SK-N-SH (cell line): ENCODE measurements around the gene CLPSL1. TPM values are rescaled to one million over a fixed set of nuclear protein-coding genes. Genes with fewer than 3 reads are reported as not detected.
A peak's percentile ranks its signal among the peaks of the same experiment; 100 is the strongest.
"Not testable (repeated sequence)": the region's sequence is repeated elsewhere in the genome, so short reads cannot be mapped to it uniquely, and the experiment has no call there.

Experiments
- CTCF ChIA-PET: fragments of 300-600, 350-600 bp; formaldehyde crosslinking; extraction: SDS; loops from one replicate; lab custom pipeline; 2021; lab: Yijun Ruan, JAX
- POLR2A ChIA-PET: fragments of 350-600 bp; sonication (Branson Sonifier 250); formaldehyde crosslinking; extraction: SDS; loops from one replicate; lab custom pipeline; 2020; ENCODE audit warnings: antibody characterized with exemption, inconsistent platforms; lab: Yijun Ruan, JAX
- DNase-seq: peaks from one replicate; pipeline ENCODE4 v3.0.0; 2012
- H2AFZ ChIP-seq: fragments of 200-600 bp; sonication (generic); 2 replicates; pipeline ENCODE4 v1.8.1; 2016; ENCODE audit warnings: antibody characterized with exemption, mild to moderate bottlenecking, low read depth
- H3F3A ChIP-seq: fragments of 200-600 bp; sonication (generic); replicated peaks from 2 replicates; pipeline ENCODE3; 2016; ENCODE audit warnings: antibody characterized with exemption, mild to moderate bottlenecking; ENCODE audit not compliant: insufficient read depth
- H3K27ac ChIP-seq, 2 experiments: fragments of 200-500 bp in 1 of 2; fragments of 200-600 bp in 1 of 2; sonication (Bioruptor generic) in 1 of 2; sonication (generic), shearing (Covaris generic) in 1 of 2; 2 replicates each; pipeline versions ENCODE4 v1.5.1 to v1.6.1; 2014 to 2016; ENCODE audit warnings: low read depth in 2 of 2, inconsistent platforms in 1 of 2, low read length in 1 of 2, mild to moderate bottlenecking in 1 of 2, mixed read lengths in 1 of 2
- H3K27me3 ChIP-seq: fragments of 200-600 bp; sonication (generic), shearing (Covaris generic); 2 replicates; pipeline ENCODE4 v1.6.1; 2016; ENCODE audit warnings: mixed run types; ENCODE audit not compliant: insufficient read depth
- H3K36me3 ChIP-seq, 2 experiments: fragments of 200-500 bp in 1 of 2; fragments of 200-600 bp in 1 of 2; sonication (Bioruptor generic) in 1 of 2; sonication (generic) in 1 of 2; replicated peaks in 1 of 2; 2 replicates each; pipeline versions ENCODE3 to v1.5.1; 2014 to 2016; ENCODE audit warnings: low read length in 1 of 2, mild to moderate bottlenecking in 1 of 2; ENCODE audit not compliant: insufficient read depth in 2 of 2, control insufficient read depth in 1 of 2
- H3K4me1 ChIP-seq, 2 experiments: fragments of 200-500 bp in 1 of 2; fragments of 200-600 bp in 1 of 2; sonication (Bioruptor generic) in 1 of 2; sonication (generic), shearing (Covaris generic) in 1 of 2; 2 replicates each; pipeline versions ENCODE4 v1.5.1 to v1.6.1; 2014 to 2016; ENCODE audit warnings: low read depth in 1 of 2, low read length in 1 of 2, mixed run types in 1 of 2; ENCODE audit not compliant: insufficient read depth in 2 of 2, control insufficient read depth in 1 of 2
- H3K4me2 ChIP-seq: fragments of 200-600 bp; sonication (generic), shearing (Covaris generic); 2 replicates; pipeline ENCODE4 v1.6.1; 2017; ENCODE audit warnings: mixed run types
- H3K4me3 ChIP-seq, 2 experiments: fragments of 200-500 bp in 1 of 2; fragments of 200-600 bp in 1 of 2; sonication (Bioruptor generic) in 1 of 2; sonication (generic), shearing (Covaris generic) in 1 of 2; 2 replicates each; pipeline versions ENCODE4 v1.5.1 to v1.8.1; 2014 to 2016; ENCODE audit warnings: low read depth in 2 of 2, inconsistent platforms in 1 of 2, low read length in 1 of 2, mild to moderate bottlenecking in 1 of 2, mixed read lengths in 1 of 2, moderate library complexity in 1 of 2
- H3K79me2 ChIP-seq: fragments of 200-600 bp; sonication (generic); 2 replicates; pipeline ENCODE4 v1.8.1; 2017; ENCODE audit warnings: mild to moderate bottlenecking; ENCODE audit not compliant: insufficient read depth
- H3K9ac ChIP-seq: fragments of 200-600 bp; sonication (generic); 2 replicates; pipeline ENCODE4 v1.6.1; 2017; ENCODE audit warnings: mixed run types
- H3K9me2 ChIP-seq: fragments of 200-600 bp; sonication (generic); 2 replicates; pipeline ENCODE4 v1.6.1; 2017; ENCODE audit warnings: mixed run types
- H3K9me3 ChIP-seq: fragments of 200-600 bp; sonication (generic); 2 replicates; pipeline ENCODE4 v1.6.1; 2017; ENCODE audit warnings: mixed run types, mild to moderate bottlenecking, moderate library complexity
- H4K20me1 ChIP-seq: fragments of 200-600 bp; sonication (generic); 2 replicates; pipeline ENCODE4 v1.6.1; 2017; ENCODE audit warnings: mild to moderate bottlenecking, mixed run types; ENCODE audit not compliant: insufficient read depth
- ELF1 ChIP-seq: IDR thresholded peaks from 2 replicates; pipeline ENCODE4 v1.4.0; 2012
- FOSL2 ChIP-seq: IDR thresholded peaks from 2 replicates; pipeline ENCODE4 v1.4.0; 2012; ENCODE audit warnings: low read depth, mild to moderate bottlenecking, moderate library complexity, borderline replicate concordance
- FOXJ3 ChIP-seq: sonication (generic); formaldehyde crosslinking; IDR thresholded peaks from 2 replicates; pipeline ENCODE4 v1.5.1; 2020; ENCODE audit warnings: mild to moderate bottlenecking, missing genetic modification reagents
- IRF3 ChIP-seq: fragments of 150-350 bp; IDR thresholded peaks from 2 replicates; pipeline ENCODE4 v1.6.1; 2016; ENCODE audit warnings: mild to moderate bottlenecking, low read depth, low read length
- MXI1 ChIP-seq: IDR thresholded peaks from 2 replicates; pipeline ENCODE4 v1.6.1; 2012; ENCODE audit warnings: mild to moderate bottlenecking, low read depth, low read length, improper control_type of control experiment
- NFIC ChIP-seq: IDR thresholded peaks from 2 replicates; pipeline ENCODE4 v1.4.0; 2012; ENCODE audit warnings: borderline replicate concordance
- REST ChIP-seq: IDR thresholded peaks from 2 replicates; pipeline ENCODE4 v1.6.1; 2012; ENCODE audit warnings: mild to moderate bottlenecking, low read depth, low read length, moderate library complexity
- RXRA ChIP-seq: IDR thresholded peaks from 2 replicates; pipeline ENCODE4 v1.4.0; 2012; ENCODE audit warnings: low read depth, mild to moderate bottlenecking, borderline replicate concordance
- SMC3 ChIP-seq: IDR thresholded peaks from 2 replicates; pipeline ENCODE4 v1.6.1; 2012; ENCODE audit warnings: low read depth, low read length, improper control_type of control experiment
- TEAD4 ChIP-seq: IDR thresholded peaks from 2 replicates; pipeline ENCODE4 v1.4.0; 2012; ENCODE audit warnings: mild to moderate bottlenecking, borderline replicate concordance; ENCODE audit not compliant: insufficient read depth
- USF2 ChIP-seq: fragments of 150-350 bp; IDR thresholded peaks from 2 replicates; pipeline ENCODE4 v1.6.1; 2017; ENCODE audit warnings: antibody characterized with exemption, low read length, low read depth, borderline replicate concordance
- YY1 ChIP-seq: IDR thresholded peaks from 2 replicates; pipeline ENCODE4 v1.4.0; 2012; ENCODE audit warnings: low read depth, mild to moderate bottlenecking
- WGBS: methylation state at CpG from one replicate; pipeline ENCODE4 v1.1.6; 2017; ENCODE audit warnings: low lambda C conversion rate; 5-methylcytosine and 5-hydroxymethylcytosine counted together
- polyA plus RNA-seq, 3 experiments: library from polyadenylated mRNA; depleted of rRNA; stranded (reverse); fragments of >200 nt; gene quantifications; 2 replicates each; pipeline ENCODE4 v1.2.3, GENCODE V29; 2012

CLPSL1 gene
- polyA plus RNA-seq, 1 of the 3 experiments (the other 2 are of a cell fraction), result not detected

- TF ChIP-seq REST (no peak), USF2 (no peak), TEAD4 (no peak), MXI1 (peak; percentile 97), NFIC (no peak), FOXJ3 (no peak)
- TF ChIP-seq, all 33 proteins: peak for 14
Measured at GRCh38 chr6:35731736-35732532, 48.9 kb upstream of the CLPSL1 start (continued).

- H3K4me1 ChIP-seq, result peaks cover 5 to 28% of the 10 kb centered on the region in 2 experiments; a peak in 2 of 4 replicates
- H3K4me2 ChIP-seq, result no peak overlapping the region
- H3K9me2 ChIP-seq, result no peaks in the 10 kb centered on the region
- ChIA-PET POLR2A (no interaction called here), CTCF (interaction anchor here (0.6 to 11.0 kb wide), 6 partner anchors 8 to 211 kb away, joined by 3 to 271 read pairs (median 3); no protein-coding TSS in a partner anchor)
- no peaks in the 10 kb centered on the region for H3F3A ChIP-seq
- no peaks in the 10 kb centered on the region for H3K9me3 ChIP-seq
- H3K36me3 ChIP-seq, result no peaks in the 10 kb centered on the region
- 98% methylated on average over 8 of the region's 8 CpGs for WGBS
- no peak for DNase-seq
- H3K27ac ChIP-seq, result no peak overlapping the region
- no peaks in the 10 kb centered on the region for H3K27me3 ChIP-seq
- no peak overlapping the region for H3K9ac ChIP-seq
- no peaks in the 10 kb centered on the region for H3K79me2 ChIP-seq
- TF ChIP-seq RXRA, result no peak
- no peak for TF ChIP-seq SMC3
- no peak for TF ChIP-seq IRF3
- TF ChIP-seq USF2, result no peak
- TF ChIP-seq ELF1, result no peak
- TF ChIP-seq FOSL2, result no peak
- no peak for TF ChIP-seq REST
- TF ChIP-seq YY1, result no peak
- TF ChIP-seq, all 33 proteins: peak for 0
- H4K20me1 ChIP-seq, result no peaks in the 10 kb centered on the region
- H3K4me3 ChIP-seq, result no peak overlapping the region
- H2AFZ ChIP-seq, result no peak overlapping the region
Measured at GRCh38 chr6:35733633-35734032, 47.2 kb upstream of the CLPSL1 start.

- CTCF ChIA-PET, result interaction anchor here (0.6 to 11.0 kb wide), 8 partner anchors 9 to 236 kb away, joined by 3 to 271 read pairs (median 3); no protein-coding TSS in a partner anchor
- H2AFZ ChIP-seq, H3K4me3 ChIP-seq, H3K79me2 ChIP-seq, H3K36me3 ChIP-seq, H3K9ac ChIP-seq, POLR2A ChIA-PET, H3K4me2 ChIP-seq, H3K9me2 ChIP-seq, H3K9me3 ChIP-seq, DNase-seq, H3F3A ChIP-seq, H4K20me1 ChIP-seq, H3K27ac ChIP-seq, H3K27me3 ChIP-seq: not testable (repeated sequence)
- H3K4me1 ChIP-seq, result peaks cover 5 to 21% of the 10 kb centered on the region in 2 experiments; a peak in 2 of 4 replicates
- 89% methylated on average over 12 of the region's 12 CpGs for WGBS
Measured at GRCh38 chr6:35734319-35734718, 46.5 kb upstream of the CLPSL1 start.
